GM12872 (cell line): ENCODE results near the gene GALNT18.

Experiments used
- TF ChIP-seq, protein P1 (sequence below): IDR thresholded peaks from 3 replicates; pipeline ENCODE4 v1.5.1; 2011; ENCODE audit warnings: low read depth, mild to moderate bottlenecking, low read length, moderate library complexity; ENCODE audit not compliant: insufficient read depth

Gene GALNT18

DNA sequence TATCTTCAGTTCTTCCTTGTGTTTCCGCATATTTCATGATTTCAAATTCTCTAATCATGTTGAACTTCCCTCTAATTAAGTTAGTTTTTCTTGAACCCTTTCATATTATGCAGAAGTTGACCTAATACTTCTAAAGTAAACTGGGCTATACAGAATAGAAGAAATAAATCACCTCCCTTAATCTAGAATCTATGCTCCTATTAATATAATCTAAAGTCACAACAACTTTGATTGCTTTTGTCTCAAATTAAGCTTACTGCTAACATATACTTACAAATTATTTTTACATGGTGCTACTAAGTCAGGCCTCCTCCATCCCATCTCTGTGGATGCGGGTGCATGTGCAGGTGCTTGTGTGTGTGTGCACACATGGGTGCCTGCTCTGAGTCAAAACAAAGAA lies 241.5 kb downstream of the GALNT18 start:
- TF ChIP-seq, protein P1, sequence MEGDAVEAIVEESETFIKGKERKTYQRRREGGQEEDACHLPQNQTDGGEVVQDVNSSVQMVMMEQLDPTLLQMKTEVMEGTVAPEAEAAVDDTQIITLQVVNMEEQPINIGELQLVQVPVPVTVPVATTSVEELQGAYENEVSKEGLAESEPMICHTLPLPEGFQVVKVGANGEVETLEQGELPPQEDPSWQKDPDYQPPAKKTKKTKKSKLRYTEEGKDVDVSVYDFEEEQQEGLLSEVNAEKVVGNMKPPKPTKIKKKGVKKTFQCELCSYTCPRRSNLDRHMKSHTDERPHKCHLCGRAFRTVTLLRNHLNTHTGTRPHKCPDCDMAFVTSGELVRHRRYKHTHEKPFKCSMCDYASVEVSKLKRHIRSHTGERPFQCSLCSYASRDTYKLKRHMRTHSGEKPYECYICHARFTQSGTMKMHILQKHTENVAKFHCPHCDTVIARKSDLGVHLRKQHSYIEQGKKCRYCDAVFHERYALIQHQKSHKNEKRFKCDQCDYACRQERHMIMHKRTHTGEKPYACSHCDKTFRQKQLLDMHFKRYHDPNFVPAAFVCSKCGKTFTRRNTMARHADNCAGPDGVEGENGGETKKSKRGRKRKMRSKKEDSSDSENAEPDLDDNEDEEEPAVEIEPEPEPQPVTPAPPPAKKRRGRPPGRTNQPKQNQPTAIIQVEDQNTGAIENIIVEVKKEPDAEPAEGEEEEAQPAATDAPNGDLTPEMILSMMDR: no peak

GRCh38 chr11:11379661-11380060 lies 242.1 kb downstream of the GALNT18 start:
- TF ChIP-seq, protein P1: no peak

GRCh38 chr11:11378184-11378940 lies 243.4 kb downstream of the GALNT18 start:
- TF ChIP-seq, protein P1: no peak

DNA sequence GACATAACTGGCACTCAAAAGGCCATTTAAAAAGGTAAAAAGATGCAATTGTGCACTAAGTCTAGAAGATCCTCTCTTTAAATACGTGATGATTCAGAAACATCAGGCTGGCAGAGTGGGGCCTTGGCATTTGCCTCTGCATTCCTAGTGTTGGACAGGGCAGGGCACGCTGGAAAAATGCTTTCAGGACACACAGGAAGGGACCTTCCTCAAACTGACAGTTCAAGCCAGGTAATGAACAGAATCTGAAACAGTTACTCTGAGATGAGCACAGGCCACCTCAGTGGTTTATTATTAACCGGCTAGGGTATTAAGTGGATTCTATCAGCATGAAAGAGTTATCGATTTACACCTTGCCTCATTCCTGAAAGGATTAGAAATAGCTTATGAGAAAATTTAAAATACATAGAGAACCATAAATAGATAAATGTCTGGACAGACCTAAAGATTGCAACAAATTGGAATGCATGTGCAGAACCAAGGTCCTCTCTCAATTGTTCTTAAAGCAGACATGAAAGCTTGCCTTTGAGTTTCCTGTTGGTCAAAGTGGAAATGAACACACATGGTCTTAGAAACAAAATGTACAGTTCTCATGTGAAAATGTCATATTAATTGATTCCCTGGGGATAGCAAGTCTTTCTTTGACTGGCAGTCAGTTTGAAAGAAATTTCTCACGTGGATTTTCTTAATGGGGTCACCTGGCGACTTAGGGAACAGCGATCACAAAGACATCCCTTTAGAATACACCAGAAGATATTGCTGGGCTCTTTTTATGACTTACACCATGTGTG lies 247.3 kb downstream of the GALNT18 start:
- TF ChIP-seq, protein P1: no peak

- TF ChIP-seq, protein P1: no peak
These were observed 247.9 kb downstream of the GALNT18 start for GRCh38 chr11:11373934-11374333.

DNA sequence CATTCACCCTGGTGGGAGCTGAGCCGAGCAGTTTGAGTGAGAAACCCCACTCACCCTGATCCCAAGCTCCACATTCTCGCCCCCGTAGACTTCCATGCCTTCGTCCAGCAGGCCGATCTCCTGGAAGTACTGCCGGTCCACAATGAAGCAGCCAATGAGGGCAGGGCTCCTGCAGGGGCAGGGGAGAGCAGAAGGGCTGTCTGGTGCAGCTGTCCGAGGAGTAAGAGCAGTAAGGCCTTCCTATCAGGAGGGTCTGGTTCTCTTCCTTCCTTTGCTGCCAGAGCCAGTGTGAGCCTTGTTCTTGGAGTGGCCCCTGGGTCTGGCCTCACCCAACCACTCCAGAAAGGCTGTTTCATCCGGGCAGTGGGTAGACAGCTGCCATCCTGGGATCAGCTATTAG lies 249.3 kb downstream of the GALNT18 start:
- TF ChIP-seq, protein P1: no peak

DNA sequence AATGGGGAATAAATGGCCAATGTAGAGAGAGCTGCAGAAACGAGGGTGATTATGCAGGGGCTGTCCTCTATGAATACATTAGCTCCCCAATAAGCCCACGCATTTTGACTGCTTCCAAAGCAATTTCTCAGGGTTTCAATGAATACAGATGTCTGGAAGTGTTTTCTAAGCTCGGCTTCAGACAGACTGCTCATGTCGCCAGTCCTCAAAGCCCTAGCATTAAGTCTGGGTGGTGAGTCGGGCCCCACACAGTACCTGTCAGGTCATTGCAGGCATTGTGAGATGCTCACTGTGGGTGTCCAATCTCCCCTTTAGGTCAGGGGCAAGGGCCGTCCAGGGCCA lies 250.9 kb downstream of the GALNT18 start:
- TF ChIP-seq, protein P1: no peak
